ENCODE measurements around the gene PCCA.
"Not testable (repeated sequence)": the region's sequence is repeated elsewhere in the genome, so short reads cannot be mapped to it uniquely, and the experiment has no call there.

Gene PCCA

DNA sequence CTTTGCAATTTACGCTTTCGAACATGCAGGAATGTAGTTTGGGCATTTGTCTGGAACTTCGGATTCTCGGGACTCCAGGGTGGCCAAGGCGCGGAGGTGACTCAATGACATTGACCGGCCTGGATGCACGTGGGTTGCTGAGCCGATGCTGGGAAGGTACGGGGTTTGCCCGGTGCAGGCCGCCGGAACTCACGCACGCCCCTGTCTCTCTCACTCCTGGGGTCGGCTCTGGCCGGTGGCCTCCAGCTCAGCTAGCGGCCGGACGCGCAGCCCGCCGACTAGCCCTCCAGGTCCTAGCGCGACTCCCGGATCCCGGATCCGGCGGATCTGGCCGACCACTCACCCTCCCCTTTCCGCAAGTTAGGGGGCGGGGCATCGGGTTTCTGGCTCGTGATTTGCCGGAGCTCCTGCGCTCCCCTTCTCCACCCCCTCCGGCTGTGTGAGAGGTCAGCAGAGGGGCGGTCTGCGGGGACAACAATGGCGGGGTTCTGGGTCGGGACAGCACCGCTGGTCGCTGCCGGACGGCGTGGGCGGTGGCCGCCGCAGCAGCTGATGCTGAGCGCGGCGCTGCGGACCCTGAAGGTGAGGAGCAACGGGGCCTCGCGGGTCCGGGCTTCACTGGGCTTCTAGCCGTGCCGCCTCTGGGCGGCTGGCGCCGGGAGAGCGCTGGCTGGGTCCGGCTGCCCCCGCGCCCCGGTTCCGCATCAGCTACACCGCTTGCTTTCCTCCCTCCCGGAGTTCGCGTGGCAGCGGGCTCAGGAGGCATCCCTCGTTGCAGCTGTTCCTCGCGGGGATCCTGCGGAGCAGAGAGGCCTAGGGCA lies at the start of gene PCCA:
Gene PCCA (plus strand): TSS at position 450 of the 821 bp plus-strand sequence. CDS start 28 bp downstream, at position 478.
- peak; percentile 87 for DNase-seq

- no peak for DNase-seq
Measured at GRCh38 chr13:100039740-100040139, 49.2 kb upstream of the PCCA start.

DNA sequence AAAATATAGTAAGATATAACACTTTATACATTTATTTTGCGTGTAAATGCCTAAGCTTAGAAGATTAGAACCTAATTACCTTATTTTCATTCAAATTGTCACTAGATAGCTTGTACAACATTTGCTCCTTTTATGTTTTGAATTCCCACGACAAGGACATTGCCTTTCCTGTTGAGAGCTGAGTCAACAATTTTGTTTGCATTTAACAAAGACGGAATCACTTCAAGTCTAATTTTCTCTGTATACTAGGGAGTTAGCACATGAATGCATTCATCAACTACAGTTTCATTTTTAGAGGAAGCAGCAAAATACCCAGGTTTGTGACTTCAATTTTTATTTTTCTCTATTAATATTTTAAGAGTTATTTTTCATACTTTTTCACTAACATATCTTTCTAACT lies 48.7 kb upstream of the PCCA start:
- no peak for DNase-seq

GRCh38 chr13:100044936-100045335 lies 44.0 kb upstream of the PCCA start:
- DNase-seq, result no peak

DNA sequence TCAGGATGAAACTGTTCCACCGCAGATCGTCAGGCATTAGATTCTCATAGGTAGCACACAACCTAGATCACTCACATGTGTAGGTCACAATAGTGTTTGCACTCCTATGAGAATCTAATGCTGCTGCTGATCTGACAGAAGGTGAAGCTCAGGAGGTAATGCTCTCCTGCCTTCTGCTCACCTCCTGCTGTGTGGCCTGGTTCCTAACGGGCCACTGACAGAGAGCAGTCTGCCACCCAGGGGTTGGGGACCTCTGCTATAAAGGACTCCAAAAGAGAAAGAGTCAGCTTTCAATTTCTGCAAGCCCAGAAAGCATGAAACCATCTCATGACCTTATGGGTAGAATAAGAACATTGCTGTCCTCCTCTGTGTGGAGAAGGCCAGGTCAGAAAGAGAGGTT lies 43.5 kb upstream of the PCCA start:
- no peak for DNase-seq

GRCh38 chr13:100051070-100051469 lies 37.8 kb upstream of the PCCA start:
- DNase-seq, result no peak

GRCh38 chr13:100059827-100060226 lies 29.1 kb upstream of the PCCA start:
- no peak for DNase-seq

- DNase-seq, result no peak
Measured at GRCh38 chr13:100063333-100063732, 25.6 kb upstream of the PCCA start.

DNA sequence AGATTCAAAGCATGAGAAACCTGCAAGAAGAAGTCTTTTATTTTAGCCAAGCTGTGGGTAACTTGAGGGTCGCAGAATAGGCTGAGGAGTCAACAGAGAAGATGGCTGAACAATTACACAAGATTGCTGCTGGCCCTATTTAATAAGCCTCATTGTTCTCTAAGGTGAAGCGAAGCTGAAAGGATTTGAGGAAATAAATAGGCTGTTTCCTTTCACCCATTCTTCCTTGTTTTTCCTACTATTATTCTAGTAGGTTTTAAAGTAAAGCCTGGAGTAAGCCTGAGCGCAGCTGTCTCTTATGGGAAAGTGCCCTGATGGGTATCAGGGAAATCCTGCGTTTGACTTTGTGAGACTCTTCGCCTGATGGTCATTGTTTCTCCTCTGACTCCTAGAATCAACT lies 25.0 kb upstream of the PCCA start:
- no peak for DNase-seq

DNA sequence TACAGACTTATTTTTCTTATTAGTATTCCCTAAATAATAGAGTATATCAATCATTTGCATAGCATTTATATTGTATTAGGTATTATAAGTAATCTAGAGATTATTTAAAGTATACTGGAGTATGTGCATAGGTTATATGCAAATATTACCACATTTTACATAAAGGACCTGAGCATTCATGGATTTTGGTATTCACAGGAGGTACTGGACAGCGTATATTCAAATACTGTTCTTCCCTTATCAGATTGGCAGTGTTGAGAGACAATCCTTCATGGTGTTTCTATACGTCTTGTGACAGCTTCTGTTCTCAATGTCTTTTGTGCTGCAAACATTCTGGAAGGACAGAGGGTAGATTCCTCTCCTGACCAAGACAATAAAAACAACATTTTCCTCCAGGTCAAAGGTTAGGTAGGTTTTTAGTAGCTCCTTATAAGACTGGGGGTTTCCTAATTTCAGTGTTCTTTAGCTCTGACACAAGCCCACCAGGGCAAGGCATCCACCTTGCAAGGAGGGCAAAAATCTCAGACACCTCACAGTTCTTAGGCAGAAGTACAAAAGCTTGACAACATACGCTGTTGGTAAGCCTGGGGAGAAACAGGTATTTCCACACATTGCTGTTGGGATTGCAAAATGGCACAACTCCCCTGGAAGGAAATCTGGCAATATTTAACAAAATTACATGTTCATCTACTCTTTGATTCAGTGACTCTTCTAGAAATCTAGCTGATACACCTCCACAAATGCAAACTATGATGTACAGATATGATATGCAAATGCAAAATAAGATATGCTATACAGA lies 20.6 kb upstream of the PCCA start:
- DNase-seq, result no peak

DNA sequence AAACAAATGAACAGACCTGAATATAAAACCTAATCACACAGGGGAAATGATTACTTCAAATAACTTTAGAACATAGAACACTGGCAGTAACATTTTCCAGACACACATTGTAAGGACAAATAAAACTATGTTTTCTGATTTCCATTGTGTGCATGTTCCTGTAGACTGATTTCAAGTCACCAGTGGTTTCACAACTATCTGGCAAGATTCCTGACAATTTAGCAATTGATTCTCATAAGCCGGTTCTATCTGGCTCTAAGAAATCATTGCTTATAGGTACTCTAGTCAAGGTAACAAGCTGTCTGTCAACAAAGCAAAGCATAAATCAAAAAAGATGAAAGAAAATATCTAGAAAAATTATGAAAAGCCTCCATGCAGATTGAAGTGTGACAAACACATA lies 19.6 kb upstream of the PCCA start:
- no peak for DNase-seq

DNA sequence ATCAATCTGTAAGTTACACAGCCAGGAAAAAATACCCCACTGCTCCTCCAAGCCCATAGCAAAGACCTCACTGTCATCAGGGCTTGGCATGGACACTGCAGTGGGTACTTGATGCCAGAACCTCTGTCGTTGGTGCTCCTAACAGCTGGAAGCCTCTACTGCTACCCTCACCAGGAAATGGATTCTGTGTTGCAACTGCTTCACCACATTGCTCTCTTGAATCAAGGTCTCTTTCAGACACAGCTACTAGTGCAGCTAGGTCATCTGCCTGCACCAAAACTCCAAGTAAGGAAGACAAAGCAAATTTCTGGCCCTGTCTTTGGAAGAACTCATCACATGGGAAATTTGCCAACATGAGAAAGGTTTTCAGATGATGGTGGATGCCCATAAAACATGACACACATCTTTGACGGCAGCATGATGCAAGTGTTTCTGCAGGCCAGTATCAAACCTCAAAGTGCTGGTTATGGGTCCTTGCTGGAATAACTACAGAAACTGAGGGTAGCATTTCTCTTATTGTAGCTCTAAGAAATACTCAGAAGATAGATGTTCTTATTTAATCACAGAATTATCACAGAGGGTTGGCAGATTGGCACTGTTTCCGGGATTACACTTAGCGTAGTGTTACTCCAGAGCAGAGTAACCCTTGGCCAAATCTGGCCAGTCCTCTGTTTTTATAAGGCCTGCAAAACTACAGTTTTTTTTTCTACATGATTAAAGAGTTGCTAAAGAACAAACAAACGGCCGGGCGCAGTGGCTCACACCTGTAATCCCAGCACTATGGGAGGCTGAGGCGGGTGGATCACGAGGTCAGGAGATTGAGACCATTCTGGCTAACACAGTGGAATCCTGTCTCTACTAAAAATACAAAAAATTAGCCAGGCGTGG lies 12.9 kb upstream of the PCCA start:
- no peak for DNase-seq

DNA sequence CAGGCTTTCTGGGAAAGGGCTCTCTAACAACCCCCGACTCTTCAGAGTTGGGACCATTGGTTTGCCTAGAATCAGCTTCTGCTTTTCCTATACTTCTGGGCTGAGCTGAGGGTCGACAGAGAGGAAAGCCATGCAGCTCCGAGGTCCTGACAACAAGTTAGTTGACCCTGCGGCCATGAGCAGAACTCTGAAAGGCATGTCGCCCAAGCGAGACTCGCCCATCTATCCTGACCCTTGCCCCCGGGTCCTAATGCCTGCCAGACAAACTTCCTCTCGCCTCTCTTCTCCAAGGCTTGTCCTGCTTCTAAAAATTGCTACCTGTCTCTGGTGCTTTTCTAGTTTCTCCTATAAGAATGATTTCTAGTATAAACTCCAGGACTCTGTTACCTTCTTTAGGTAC lies 9.9 kb upstream of the PCCA start:
- DNase-seq, result not testable (repeated sequence)

DNA sequence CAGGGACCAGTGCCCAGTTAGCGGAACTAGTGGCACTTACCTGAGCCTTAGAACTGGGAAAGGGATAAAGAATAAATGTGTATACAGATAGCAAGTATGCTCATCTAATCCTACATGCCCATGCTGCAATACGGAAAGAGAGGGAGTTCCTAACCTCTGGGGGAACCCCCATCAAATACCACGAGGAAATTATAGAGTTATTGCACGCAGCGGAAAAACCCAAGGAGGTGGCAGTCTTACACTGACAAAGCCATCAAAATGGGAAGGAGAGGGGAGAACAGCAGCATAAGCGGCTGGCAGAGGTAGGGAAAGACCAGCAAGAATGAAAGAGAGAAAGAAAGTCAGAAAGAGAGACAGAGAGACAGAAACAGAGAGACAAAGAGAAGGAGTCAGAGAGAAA lies 5.5 kb upstream of the PCCA start:
- DNase-seq, result not testable (repeated sequence)

- no peak for DNase-seq
Measured at GRCh38 chr13:100088273-100088643, 635 bp upstream of the PCCA start.

DNA sequence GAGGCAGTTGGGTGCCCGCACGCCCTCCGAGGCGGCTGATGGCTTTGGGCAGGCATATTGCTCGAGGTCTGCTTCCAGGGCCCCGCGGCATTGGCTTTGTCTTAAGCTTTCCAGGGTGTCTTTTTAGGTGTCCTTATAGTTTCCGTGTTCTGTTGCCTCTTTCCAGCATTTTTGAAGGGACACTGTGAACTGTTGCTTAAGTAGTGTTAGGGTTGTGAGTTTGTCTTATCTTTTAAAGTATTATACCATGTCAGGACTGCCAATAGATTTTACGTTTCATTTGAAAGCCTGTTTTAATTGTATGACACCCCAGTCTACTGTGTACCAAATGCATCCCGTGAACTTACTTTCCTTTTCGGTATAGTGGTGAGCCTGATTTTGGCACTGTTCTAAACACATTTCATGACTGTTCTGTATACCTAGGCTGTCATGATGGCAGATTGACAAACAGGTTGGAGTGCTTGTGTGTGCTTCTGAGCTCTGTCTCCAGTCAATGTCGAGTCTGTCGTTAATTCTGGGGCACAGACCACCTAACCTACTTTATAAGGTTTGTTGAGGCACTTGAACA lies 656 bp downstream of the PCCA start:
- no peak for DNase-seq

GRCh38 chr13:100090861-100091260 lies 2.0 kb downstream of the PCCA start:
- DNase-seq, result no peak

DNA sequence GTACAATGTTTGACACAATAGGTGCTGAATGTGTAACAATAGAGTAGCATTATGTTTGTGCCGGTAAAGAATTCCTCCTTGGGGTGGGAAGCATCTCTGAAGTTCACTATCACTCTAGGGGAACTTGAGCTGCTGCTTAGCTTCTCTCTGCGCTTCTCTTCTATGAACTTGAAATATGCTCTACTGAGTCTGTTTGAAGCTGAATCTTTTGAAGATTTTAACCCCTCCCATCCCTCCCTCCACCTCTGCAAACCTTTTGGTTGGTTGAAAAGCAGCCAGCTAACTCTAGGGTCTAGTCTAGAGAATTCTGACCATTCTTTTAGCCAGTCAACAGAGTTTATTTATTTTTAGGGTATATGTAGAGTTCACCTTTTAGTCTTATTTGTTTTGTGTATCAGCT lies 2.5 kb downstream of the PCCA start:
- no peak for DNase-seq

- DNase-seq, result not testable (repeated sequence)
Measured at GRCh38 chr13:100092273-100092672, 3.4 kb downstream of the PCCA start.

DNA sequence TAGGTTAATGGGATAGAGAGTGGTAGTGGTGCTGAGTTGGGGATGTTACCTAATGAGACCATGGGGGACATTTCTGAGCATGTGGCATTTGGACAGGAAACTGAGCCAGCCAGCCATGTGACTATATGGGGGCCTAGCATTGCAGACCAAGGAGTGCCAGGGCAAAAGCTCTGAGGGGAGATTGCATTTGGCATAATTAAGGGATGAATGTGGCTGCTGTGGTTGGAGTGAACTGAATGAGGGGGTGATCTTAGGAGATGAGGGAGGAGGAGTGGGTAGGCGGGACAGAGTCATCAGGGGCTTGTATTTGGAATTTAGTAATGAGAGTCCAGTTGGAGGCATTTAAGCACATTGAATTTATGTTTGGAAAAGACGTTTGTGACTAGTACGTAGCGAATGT lies 6.6 kb downstream of the PCCA start:
- DNase-seq, result no peak

DNA sequence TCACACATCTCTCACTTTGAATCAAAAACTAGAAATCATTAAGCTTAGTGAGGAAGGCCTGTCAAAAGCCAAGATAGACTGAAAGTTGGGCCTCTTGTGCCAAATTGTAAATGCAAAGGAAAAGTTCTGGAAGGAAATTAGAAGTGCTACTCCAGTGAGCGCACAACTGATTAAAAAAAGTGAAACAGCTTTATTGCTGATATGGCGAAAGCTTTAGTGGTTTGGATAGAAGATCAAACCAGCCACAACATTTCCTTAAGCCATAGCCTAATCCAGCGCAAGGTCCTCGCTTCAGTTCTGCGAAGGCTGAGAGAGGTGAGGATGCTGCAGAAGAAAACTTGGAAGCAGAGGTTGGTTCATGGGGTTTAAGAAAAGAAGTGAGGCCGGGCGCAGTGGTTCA lies 7.6 kb downstream of the PCCA start:
- no peak for DNase-seq

DNA sequence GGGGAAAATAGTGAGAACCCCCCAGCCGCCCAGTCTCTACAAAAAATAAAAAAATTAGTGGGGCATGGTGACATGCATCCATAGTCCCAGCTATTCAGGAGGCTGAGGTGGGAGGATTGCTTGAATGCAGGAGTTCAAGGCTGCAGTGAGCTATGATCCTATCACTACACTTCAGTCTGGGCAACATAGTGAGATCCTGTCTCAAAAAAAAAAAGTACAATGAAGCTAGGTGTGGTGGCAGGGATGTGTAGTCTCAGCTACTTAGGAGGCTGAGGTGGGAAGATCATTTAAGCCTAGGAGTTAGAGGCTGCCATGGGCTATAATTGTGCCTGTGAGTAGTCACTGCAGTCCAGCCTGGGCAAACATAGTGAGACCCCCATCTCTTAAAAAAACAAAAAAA lies 8.9 kb downstream of the PCCA start:
- no peak for DNase-seq
